OCI-LY7 (cell line): Measurements from ENCODE around the gene INPP5F.

Experiments used
- CTCF ChIP-seq: fragments of 200-600 bp; sonication (generic); conservative IDR thresholded peaks from 2 replicates; pipeline ENCODE4 v1.5.1; 2014; ENCODE audit warnings: mild to moderate bottlenecking, antibody characterized with exemption, low read length, moderate library complexity, mixed read lengths
- EZH2phosphoT487 ChIP-seq: fragments of 200-600 bp; sonication (generic); IDR thresholded peaks from 2 replicates; pipeline ENCODE4 v1.6.1; 2018; ENCODE audit warnings: low read depth, borderline replicate concordance, mild to moderate bottlenecking, mixed run types, antibody characterized with exemption, low read length, moderate library complexity, mixed read lengths

DNA sequence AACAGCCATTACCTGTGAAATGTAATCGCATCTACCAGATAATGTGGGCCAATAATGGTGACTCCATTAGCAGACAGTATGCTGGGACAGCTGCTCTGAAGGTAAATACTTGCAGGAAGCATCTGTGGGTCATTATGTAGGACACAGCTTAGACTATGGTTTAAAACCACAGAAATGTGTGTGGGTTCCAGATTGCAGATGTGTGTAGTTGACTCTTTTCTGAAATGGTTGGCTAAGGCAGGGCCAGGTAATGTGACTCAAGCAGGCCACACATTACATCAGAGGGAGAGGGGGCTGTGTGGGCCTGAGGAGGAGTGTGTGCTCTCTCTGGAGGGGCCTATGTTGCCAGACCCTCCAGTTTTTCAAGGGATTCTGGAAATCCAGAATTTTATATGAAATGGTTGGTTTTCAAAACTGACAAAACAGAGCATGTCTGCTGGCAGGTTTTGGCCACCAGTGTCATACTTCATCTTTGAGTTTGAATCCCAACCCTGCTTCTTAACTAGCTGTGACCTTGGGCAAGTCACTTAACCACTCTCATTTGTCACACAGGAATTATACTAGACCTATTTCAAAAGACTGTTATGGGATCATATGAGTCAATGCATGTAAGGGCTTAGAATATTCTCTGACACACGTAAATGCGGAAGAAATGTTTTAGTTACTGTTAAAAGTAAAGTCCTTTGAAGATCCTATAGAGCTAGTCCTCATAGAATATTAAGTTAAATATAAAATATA lies 82.3 kb downstream of the INPP5F start:
- TF ChIP-seq CTCF = no peak
- no peak for TF ChIP-seq EZH2phosphoT487
